BLaER1 (cell line): ENCODE results near the gene TAF11.

Experiments used
- H3K27ac ChIP-seq: shearing (Covaris generic); formaldehyde crosslinking; 2 replicates; pipeline ENCODE4 v1.8.1; 2022
- H3K27me3 ChIP-seq: shearing (Covaris generic); formaldehyde crosslinking; 2 replicates; pipeline ENCODE4 v1.8.1; 2022
- H3K36me3 ChIP-seq: shearing (Covaris generic); formaldehyde crosslinking; 2 replicates; pipeline ENCODE4 v1.8.1; 2022
- H3K4me1 ChIP-seq: shearing (Covaris generic); formaldehyde crosslinking; 2 replicates; pipeline ENCODE4 v1.8.1; 2022
- H3K4me2 ChIP-seq: shearing (Covaris generic); formaldehyde crosslinking; 2 replicates; pipeline ENCODE4 v1.8.1; 2022
- H3K4me3 ChIP-seq: shearing (Covaris generic); formaldehyde crosslinking; 2 replicates; pipeline ENCODE4 v1.8.1; 2022
- H3K9ac ChIP-seq: shearing (Covaris generic); formaldehyde crosslinking; 2 replicates; pipeline ENCODE4 v1.8.1; 2022
- H3K9me3 ChIP-seq: shearing (Covaris generic); formaldehyde crosslinking; 2 replicates; pipeline ENCODE4 v1.8.1; 2022
- H4K20me1 ChIP-seq: shearing (Covaris generic); formaldehyde crosslinking; 2 replicates; pipeline ENCODE4 v1.8.1; 2022
- Cebpa-rat ChIP-seq: shearing (Covaris generic); IDR thresholded peaks from 2 replicates; pipeline ENCODE4 v1.8.1; 2022

Gene TAF11

DNA sequence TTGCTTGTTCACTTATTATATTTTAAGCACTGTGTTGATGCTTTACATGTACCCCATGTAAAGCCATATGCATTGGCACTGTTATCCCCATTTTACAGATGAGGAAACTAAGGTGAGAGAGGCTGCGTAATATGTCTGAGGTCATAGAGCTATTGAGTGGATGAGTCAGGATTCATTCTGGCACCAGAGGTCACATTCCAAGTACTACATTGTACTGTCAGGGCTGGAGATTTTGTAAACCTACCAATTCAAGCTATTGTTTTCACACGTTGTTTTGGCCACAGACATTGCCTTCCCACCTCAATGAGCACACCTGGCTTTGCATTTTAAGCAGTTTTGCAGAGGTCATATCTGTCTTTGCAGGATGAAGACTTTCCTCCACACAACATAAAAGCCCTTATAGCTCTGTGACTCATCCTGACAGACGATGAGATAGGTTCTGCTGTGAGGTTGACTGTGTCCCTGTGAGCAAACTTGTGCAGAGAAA, 34.4 kb upstream of the TAF11 start:
- Histone ChIP-seq H3K9me3 (peaks cover 6% of the 10 kb centered on the region), H3K36me3 (peaks cover 18% of the 10 kb centered on the region), H3K9ac (no peak overlapping the region), H3K27ac (no peak overlapping the region), H3K4me3 (no peak overlapping the region), H3K27me3 (no peaks in the 10 kb centered on the region; the same call in 1 of the 2 replicates), H3K4me2 (no peak overlapping the region), H4K20me1 (peaks cover 20% of the 10 kb centered on the region), H3K4me1 (peaks cover 34% of the 10 kb centered on the region)
- no peak for TF ChIP-seq Cebpa-rat

DNA sequence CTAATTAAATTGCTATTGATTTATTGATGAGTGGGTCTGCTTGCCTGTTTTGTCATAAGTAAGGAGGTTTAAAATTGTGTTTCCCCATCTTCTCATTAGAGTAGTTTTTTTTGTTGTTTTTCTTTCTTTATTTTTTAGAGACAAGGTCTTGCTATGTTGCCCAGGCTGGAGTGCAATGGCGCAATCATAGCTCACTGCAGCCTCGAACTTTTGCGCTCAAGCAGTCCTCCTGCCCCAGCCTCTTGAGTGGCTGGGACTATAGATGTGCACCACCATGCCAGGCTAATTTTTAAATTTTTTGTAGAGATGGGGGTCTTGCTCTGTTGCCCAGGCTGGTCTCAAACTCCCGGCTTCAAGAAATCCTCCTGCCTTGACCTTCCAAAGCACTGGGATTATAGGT, 32.3 kb upstream of the TAF11 start:
- H3K4me1 ChIP-seq = peaks cover 37% of the 10 kb centered on the region
- no peak overlapping the region for H3K27ac ChIP-seq

DNA sequence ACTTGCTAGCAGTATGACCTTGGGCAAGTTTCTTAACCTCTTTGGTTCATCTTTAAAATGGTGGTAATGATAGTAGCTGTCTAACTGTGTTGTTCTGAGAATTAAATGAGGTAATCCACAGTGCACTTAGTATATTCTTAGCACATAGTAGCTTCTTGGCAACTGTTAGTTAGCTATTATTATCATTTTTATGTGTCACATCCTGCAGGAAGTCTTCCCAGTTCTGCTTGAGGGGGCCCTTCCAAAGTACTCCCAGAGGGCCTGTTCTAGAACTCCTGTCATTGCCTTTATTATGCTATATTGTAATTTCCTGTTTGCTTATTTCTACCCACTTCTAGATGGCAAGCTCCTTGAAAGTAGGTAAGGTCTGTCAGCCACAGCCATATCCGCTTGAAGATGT, 31.8 kb upstream of the TAF11 start:
- H3K9ac ChIP-seq = no peak overlapping the region
- H3K27ac ChIP-seq = peak overlapping the region; percentile 47
- peaks cover 37% of the 10 kb centered on the region for H3K4me1 ChIP-seq
- H4K20me1 ChIP-seq = 0 out of 2 replicates have a peak, but pooled peaks cover 13% of the 10 kb centered on the region
- H3K9me3 ChIP-seq = peaks cover 6% of the 10 kb centered on the region
- H3K4me2 ChIP-seq = peak overlapping the region; percentile 69
- H3K27me3 ChIP-seq = no peaks in the 10 kb centered on the region; the same call in 1 of the 2 replicates
- H3K4me3 ChIP-seq = peak overlapping the region; percentile 29; the same call in 1 of the 2 replicates
- peaks cover 22% of the 10 kb centered on the region for H3K36me3 ChIP-seq
- TF ChIP-seq Cebpa-rat = no peak

More for the DNA sequence above, 32.3 kb upstream of the TAF11 start:
- Histone ChIP-seq H3K27me3 (no peaks in the 10 kb centered on the region; the same call in 1 of the 2 replicates), H3K9ac (no peak overlapping the region), H3K36me3 (peaks cover 22% of the 10 kb centered on the region), H3K4me2 (peak overlapping the region; percentile 69; the same call in 1 of the 2 replicates), H3K4me3 (no peak overlapping the region), H4K20me1 (0 out of 2 replicates have a peak, but pooled peaks cover 9% of the 10 kb centered on the region), H3K9me3 (peaks cover 6% of the 10 kb centered on the region)
- no peak for TF ChIP-seq Cebpa-rat

DNA sequence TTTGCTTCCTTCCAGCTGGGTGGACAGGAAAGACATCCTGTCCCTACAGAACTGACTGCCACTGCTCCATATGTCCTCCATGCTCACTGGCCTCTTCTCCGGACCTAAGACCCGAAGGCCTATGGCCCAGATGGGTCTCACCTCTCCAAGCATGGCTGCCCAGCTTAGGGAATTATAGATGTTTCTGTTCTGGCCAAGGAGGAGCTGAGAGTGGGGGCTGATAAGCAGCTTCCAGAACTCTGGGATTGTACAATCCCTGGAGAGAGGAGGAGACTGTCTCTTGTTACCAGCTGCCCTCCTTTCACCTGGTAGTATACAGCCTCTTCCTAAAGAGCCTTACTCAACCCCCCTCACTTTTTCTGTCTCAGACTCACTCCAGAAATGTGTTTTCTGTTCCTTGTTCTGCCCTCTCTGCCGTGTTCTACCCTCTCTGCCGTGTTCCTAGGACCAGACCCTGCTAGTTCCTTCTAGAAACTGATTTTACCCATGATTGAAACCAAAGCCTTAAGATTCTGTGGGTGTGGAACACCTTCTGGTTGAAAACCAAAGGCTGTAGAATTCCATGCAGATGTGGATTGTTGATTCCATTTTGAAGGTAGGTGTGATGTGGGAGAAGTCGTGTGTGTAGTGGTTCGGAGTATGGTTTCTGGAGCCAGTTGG, 29.9 kb upstream of the TAF11 start:
- Histone ChIP-seq H3K4me1 (peaks cover 46% of the 10 kb centered on the region), H3K36me3 (peaks cover 22% of the 10 kb centered on the region), H3K9ac (no peak overlapping the region), H3K27me3 (no peaks in the 10 kb centered on the region), H3K4me3 (no peak overlapping the region), H3K27ac (no peak overlapping the region; the same call in 1 of the 2 replicates), H4K20me1 (peaks cover 30% of the 10 kb centered on the region), H3K4me2 (0 out of 2 replicates have a peak overlapping the region, but pooled peaks have one; percentile 9), H3K9me3 (peaks cover 6% of the 10 kb centered on the region)
- no peak for TF ChIP-seq Cebpa-rat

DNA sequence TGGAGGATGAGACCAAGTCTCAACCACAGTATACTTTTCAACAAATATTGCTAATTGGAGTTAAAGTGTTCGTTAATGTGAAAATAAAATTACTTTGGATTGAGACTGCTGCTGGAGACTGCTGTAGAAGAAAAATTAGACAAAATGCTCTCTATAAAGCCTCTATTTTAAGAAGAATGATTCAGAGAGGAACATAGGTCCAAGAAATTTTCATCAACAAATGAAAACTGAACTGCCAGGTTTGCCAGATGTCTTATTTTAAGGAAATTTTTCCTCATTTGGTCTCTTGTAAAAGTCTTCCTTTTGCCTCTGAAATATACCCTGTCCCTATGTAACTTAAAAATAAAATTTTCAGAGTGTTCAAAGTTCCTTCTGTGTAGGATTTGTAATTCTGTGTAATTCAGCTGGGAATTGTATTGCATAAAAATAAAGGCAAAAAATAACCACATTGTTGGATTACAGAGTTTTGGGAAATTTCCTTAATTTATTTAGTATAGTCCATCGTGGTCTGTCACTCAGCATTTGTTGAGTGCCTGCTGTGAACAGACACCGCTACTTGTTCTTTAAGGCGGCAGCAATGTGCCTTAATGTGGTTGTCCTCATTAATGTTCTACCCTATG, 28.6 kb upstream of the TAF11 start:
- Histone ChIP-seq H3K4me2 (no peak overlapping the region), H3K27me3 (no peaks in the 10 kb centered on the region), H3K36me3 (peaks cover 19% of the 10 kb centered on the region), H3K27ac (no peak overlapping the region), H3K4me1 (peaks cover 54% of the 10 kb centered on the region), H4K20me1 (peaks cover 43% of the 10 kb centered on the region), H3K9ac (no peak overlapping the region), H3K9me3 (peaks cover 6% of the 10 kb centered on the region), H3K4me3 (no peak overlapping the region)
- TF ChIP-seq Cebpa-rat = no peak

DNA sequence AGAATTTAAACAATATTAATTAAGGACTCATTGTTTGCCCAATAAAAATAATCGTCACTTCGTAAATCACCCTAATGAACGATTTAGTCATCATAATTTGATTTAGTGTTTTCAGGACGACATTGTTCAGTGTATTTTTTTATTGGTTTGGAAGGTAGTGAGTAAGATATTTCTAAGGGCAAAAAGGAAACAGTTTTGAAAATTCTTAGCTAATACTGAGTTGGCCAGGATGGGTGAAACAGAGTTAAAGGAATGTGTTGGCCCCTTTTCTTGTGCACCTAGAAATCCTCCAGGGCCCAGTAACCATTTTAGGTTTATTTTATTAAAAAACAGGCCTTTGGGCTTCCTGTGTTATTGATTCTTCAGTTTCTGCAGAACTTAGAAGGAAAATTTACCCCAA, 26.5 kb upstream of the TAF11 start:
- no peaks in the 10 kb centered on the region for H3K27me3 ChIP-seq
- TF ChIP-seq Cebpa-rat = no peak
- peaks cover 6% of the 10 kb centered on the region for H3K9me3 ChIP-seq
- peaks cover 47% of the 10 kb centered on the region for H3K4me1 ChIP-seq
- peaks cover 64% of the 10 kb centered on the region for H4K20me1 ChIP-seq
- H3K4me2 ChIP-seq = no peak overlapping the region
- H3K9ac ChIP-seq = no peak overlapping the region
- peaks cover 18% of the 10 kb centered on the region for H3K36me3 ChIP-seq
- no peak overlapping the region for H3K4me3 ChIP-seq
- no peak overlapping the region for H3K27ac ChIP-seq

DNA sequence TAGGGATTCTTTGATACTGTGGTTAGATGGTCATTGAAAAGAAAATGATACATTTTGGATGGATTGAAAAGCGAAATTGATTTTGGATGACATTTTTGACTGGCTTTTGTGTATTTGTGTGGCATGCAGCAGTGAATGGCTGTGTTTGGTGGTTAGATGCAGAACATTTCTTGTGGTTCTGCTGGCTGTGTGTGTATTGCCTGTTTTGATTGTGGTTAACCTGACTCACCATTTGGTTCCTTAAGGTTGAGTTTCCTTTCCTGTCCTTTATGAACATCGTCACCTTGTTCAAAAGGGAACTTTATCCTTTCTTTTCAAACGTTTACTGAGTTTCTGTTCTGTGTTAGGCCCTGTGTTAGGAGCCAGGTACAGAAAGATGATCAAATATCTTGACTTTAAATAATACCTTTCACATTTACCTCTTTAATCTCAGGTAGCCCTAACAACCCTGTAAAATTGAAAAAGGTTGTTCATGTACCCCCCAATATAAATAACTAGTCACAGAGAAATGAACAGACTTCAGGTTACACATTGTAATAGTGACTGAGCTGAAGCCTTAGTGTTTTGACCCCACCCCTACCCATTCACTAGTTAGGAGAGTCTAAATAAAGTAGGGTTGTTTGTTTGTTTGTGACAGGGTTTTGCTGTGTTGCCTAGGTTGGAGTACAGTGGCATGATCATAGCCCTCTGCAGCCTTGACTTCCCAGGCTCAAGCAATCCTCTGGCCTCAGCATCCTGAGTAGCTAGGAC, 25.0 kb upstream of the TAF11 start:
- Histone ChIP-seq H3K4me3 (no peak overlapping the region), H3K9ac (no peak overlapping the region), H3K27ac (no peak overlapping the region), H3K4me1 (peaks cover 33% of the 10 kb centered on the region), H4K20me1 (peaks cover 78% of the 10 kb centered on the region), H3K36me3 (peaks cover 11% of the 10 kb centered on the region), H3K4me2 (peak overlapping the region; percentile 47), H3K9me3 (peaks cover 2% of the 10 kb centered on the region), H3K27me3 (no peaks in the 10 kb centered on the region)
- no peak for TF ChIP-seq Cebpa-rat

DNA sequence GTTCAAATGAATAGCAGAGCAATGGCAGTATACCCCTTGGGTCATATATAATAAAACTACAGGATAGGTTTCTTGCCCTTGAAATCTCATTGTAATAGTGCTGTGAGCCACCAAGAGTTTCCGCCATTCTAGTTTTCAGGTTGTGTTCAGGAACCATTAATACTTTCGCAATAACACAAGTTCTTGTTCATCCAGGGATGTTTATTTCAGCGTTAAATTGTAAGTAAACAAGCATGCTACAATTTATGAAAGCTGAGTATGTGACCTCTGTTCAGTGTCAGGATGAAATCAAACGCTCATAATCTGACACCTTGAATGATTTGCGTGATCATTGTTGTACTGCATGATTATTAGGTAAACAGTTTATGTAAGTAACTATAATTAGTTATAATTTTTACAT, 24.0 kb upstream of the TAF11 start:
- Histone ChIP-seq H3K4me2 (no peak overlapping the region), H3K9me3 (no peaks in the 10 kb centered on the region), H3K27ac (no peak overlapping the region), H3K36me3 (0 out of 2 replicates have a peak, but pooled peaks cover under 1% of the 10 kb centered on the region), H3K9ac (no peak overlapping the region), H3K4me1 (peaks cover 23% of the 10 kb centered on the region), H3K27me3 (no peaks in the 10 kb centered on the region), H3K4me3 (no peak overlapping the region), H4K20me1 (peaks cover 89% of the 10 kb centered on the region)
- no peak for TF ChIP-seq Cebpa-rat

DNA sequence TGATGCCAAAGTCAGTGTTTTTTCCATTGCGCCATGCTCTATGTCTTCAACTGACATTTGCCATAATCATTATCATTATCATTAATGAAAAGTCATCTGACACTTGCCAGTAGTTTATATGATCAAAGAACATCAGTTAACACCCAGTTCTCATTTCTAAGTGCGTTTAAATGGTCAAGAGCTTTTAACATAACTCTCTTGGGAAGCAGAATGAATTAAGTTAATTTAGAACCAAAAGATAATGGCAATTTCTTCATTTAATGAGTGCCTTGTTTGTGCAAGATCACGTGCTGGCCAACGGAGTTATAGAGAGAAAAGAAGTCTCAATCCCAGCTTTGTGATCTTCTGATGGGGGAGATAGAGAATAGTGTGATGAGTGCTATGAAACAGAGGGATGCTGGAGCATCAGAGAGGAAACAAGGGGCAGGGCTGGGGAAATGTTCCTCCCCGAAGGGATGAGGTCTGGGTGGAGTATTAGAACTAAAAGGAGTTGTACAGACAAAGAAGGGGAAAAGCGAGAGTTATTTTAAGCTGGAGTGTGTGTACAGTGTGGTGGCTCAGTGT, 21.6 kb upstream of the TAF11 start:
- Histone ChIP-seq H3K4me3 (no peak overlapping the region), H3K4me2 (no peak overlapping the region), H3K27ac (no peak overlapping the region), H4K20me1 (peaks cover 95% of the 10 kb centered on the region), H3K4me1 (peaks cover 23% of the 10 kb centered on the region), H3K27me3 (no peaks in the 10 kb centered on the region), H3K9me3 (no peaks in the 10 kb centered on the region), H3K36me3 (peaks cover 13% of the 10 kb centered on the region; the same call in 1 of the 2 replicates), H3K9ac (no peak overlapping the region)
- no peak for TF ChIP-seq Cebpa-rat
